Measurements from ENCODE around the gene ARHGAP15. TPM values are rescaled to one million over a fixed set of nuclear protein-coding genes. Genes with fewer than 3 reads are reported as not detected.

The ARHGAP15 gene
- total RNA-seq, 1 experiment from 2014 or later: 82.8 TPM

DNA sequence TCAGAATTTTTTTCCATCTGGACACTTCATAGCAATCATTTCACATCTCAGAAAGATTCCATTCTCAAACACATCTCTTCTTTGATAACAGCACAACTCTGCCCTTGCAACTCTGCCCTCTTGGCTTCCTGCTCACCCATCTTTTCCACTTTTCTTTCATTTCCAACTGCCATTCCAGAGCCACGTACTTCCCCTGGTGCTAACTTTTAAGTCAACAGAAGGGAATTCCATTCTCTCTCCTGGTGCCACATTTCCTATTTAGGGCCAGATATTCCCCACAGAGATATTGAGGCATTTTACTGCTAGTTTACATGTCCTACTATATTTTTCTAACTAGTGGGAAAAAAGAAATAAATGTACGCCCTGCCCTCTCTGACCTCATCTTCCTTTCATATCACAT, 590.2 kb downstream of the ARHGAP15 start:
- no peaks in the 10 kb centered on the region for H3K79me2 ChIP-seq (ENCODE audit: low read length)

DNA sequence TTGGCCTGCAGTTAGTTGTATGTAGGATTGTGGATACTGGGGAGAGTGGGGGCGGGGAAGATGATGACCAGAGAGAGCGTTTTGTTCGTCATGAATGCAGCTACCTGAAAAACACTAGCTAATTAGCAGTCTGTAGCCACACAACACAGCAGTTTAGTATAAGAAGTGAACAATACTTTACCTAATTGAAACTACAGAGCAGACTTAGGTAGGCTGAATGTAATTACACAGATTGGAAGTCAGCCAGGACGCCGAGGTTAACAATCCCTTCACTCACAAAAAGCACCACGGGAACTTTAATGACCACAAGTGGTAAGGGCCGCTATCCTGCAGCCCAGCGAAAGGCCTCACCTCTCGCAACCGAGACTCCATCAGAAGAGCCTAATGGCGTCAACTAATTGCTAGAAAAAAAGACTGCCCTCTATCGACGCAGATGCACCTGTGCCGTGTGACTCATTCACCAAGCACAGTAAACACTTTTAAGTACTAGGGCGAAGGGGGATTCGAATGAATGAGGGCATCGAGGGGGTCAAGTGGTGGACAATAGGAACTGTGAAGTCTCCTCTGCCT, 591.0 kb downstream of the ARHGAP15 start:
- Histone ChIP-seq H3K9ac (ENCODE audit: low read length) (no peak overlapping the region), H3K4me1 (ENCODE audit: low read length) (no peaks in the 10 kb centered on the region), H2AFZ (ENCODE audit: low read length) (no peak overlapping the region), H3K4me3 (ENCODE audit: low read length) (no peak overlapping the region), H3K27ac (ENCODE audit: low read length) (no peak overlapping the region), H3K9me2 (replicated peaks; ENCODE audit: insufficient read depth, low read length) (no peaks in the 10 kb centered on the region), H3K27me3 (ENCODE audit: low read length) (no peaks in the 10 kb centered on the region), H3K9me3 (ENCODE audit: low read length) (no peaks in the 10 kb centered on the region), H3K4me2 (ENCODE audit: low read depth, low read length, poor library complexity, severe bottlenecking) (no peak overlapping the region), H4K20me1 (ENCODE audit: insufficient read depth, low read depth, low read length) (no peaks in the 10 kb centered on the region), H3K36me3 (ENCODE audit: insufficient read depth, low read length) (no peaks in the 10 kb centered on the region), H3K79me2 (ENCODE audit: low read length) (no peaks in the 10 kb centered on the region)
- no peak for DNase-seq

More for the DNA sequence above, 590.2 kb downstream of the ARHGAP15 start:
- Histone ChIP-seq H3K27ac (ENCODE audit: low read length) (no peak overlapping the region), H3K4me2 (ENCODE audit: low read depth, low read length, poor library complexity, severe bottlenecking) (no peak overlapping the region), H4K20me1 (ENCODE audit: insufficient read depth, low read depth, low read length) (no peaks in the 10 kb centered on the region), H3K9me3 (ENCODE audit: low read length) (no peaks in the 10 kb centered on the region), H2AFZ (ENCODE audit: low read length) (no peak overlapping the region), H3K36me3 (ENCODE audit: insufficient read depth, low read length) (no peaks in the 10 kb centered on the region), H3K9ac (ENCODE audit: low read length) (no peak overlapping the region), H3K9me2 (replicated peaks; ENCODE audit: insufficient read depth, low read length) (no peaks in the 10 kb centered on the region), H3K27me3 (ENCODE audit: low read length) (no peaks in the 10 kb centered on the region), H3K4me1 (ENCODE audit: low read length) (no peaks in the 10 kb centered on the region), H3K4me3 (ENCODE audit: low read length) (no peak overlapping the region)
- no peak for DNase-seq

DNA sequence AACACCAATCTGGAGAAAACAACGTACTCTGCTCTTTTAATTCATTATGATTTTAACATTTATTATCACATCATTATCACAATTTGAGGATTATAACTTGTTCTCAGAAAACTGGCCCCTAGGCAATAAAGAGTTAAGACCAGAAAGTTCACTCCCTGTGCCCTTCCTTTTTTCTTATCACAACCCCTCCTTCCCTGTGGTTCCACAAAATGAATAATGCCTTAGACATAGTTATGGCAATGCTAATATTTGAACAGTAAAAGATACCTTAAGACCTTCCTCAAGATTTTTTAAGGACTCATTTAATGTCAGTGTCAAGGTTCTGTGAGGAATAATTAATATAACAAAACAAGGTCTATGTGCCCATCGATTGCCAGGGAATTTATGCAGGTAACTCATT, 596.2 kb downstream of the ARHGAP15 start:
- DNase-seq: no peak
- H4K20me1 ChIP-seq (ENCODE audit: insufficient read depth, low read depth, low read length): no peaks in the 10 kb centered on the region

DNA sequence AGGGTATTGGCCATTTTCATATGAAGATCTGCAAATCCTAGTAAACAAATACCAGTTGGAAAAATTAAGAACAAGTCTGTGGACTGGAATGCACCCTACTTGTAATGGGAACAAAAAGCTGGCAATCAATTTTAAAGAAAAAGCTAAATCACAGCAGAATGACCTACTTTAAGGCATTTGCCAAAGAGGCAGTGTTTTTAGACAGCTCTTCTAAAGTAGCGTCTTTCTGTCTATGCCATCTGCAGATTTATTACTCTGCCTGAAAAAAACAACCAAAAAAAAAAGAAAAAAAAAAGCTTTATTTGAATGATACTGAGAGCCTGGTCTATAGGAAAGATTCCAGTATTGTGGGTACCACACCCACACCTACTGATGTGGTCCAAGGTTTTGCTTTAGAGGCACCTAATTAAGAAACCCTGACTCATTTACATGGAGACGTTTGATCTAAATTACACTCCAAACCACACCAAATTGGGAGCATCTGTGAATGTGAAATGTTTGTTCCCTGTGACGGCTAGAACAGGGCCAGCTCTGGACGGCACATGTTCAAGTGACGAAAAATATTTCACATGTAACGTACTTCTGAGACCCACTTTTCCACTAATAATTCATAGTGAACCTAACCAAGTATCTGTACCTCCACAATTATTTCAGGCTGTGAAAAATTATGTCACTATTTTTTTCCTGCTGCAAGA, 597.1 kb downstream of the ARHGAP15 start:
- no peaks in the 10 kb centered on the region for H3K9me2 ChIP-seq (replicated peaks; ENCODE audit: insufficient read depth, low read length)
- H3K4me1 ChIP-seq (ENCODE audit: low read length): no peaks in the 10 kb centered on the region
- no peaks in the 10 kb centered on the region for H3K36me3 ChIP-seq (ENCODE audit: insufficient read depth, low read length)
- no peak for DNase-seq
- H3K9ac ChIP-seq (ENCODE audit: low read length): no peak overlapping the region
- no peak overlapping the region for H3K27ac ChIP-seq (ENCODE audit: low read length)
- H3K27me3 ChIP-seq (ENCODE audit: low read length): no peaks in the 10 kb centered on the region
- H3K4me3 ChIP-seq (ENCODE audit: low read length): no peak overlapping the region
- no peak overlapping the region for H2AFZ ChIP-seq (ENCODE audit: low read length)
- H4K20me1 ChIP-seq (ENCODE audit: insufficient read depth, low read depth, low read length): no peaks in the 10 kb centered on the region
- H3K79me2 ChIP-seq (ENCODE audit: low read length): no peaks in the 10 kb centered on the region
- no peak overlapping the region for H3K4me2 ChIP-seq (ENCODE audit: low read depth, low read length, poor library complexity, severe bottlenecking)
- H3K9me3 ChIP-seq (ENCODE audit: low read length): no peaks in the 10 kb centered on the region

More for the DNA sequence above, 596.2 kb downstream of the ARHGAP15 start:
- Histone ChIP-seq H3K36me3 (ENCODE audit: insufficient read depth, low read length) (no peaks in the 10 kb centered on the region), H3K9me2 (replicated peaks; ENCODE audit: insufficient read depth, low read length) (no peaks in the 10 kb centered on the region), H3K27ac (ENCODE audit: low read length) (no peak overlapping the region), H3K79me2 (ENCODE audit: low read length) (no peaks in the 10 kb centered on the region), H3K9ac (ENCODE audit: low read length) (no peak overlapping the region), H3K4me2 (ENCODE audit: low read depth, low read length, poor library complexity, severe bottlenecking) (no peak overlapping the region), H3K4me1 (ENCODE audit: low read length) (no peaks in the 10 kb centered on the region), H2AFZ (ENCODE audit: low read length) (no peak overlapping the region), H3K4me3 (ENCODE audit: low read length) (no peak overlapping the region), H3K27me3 (ENCODE audit: low read length) (no peaks in the 10 kb centered on the region), H3K9me3 (ENCODE audit: low read length) (no peaks in the 10 kb centered on the region)

DNA sequence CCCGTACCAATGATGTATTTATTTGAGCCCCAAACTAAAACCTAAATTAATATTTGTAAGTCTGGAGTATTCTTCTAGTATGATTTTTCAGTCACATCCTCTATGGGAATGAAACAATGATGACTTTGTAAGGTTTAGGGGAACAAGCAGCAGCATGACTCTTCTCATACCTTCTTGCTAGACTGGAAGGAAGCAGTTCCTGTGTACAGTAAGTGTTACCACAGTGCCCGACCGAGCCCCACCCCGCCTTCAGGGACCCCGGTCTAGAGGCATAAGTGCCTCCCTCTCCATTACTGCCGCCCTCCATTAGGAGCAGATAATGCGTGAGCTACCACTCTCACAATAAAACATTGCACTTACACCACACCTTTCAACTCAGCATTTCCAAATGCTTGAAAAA, 599.3 kb downstream of the ARHGAP15 start:
- no peaks in the 10 kb centered on the region for H3K4me1 ChIP-seq (ENCODE audit: low read length)

DNA sequence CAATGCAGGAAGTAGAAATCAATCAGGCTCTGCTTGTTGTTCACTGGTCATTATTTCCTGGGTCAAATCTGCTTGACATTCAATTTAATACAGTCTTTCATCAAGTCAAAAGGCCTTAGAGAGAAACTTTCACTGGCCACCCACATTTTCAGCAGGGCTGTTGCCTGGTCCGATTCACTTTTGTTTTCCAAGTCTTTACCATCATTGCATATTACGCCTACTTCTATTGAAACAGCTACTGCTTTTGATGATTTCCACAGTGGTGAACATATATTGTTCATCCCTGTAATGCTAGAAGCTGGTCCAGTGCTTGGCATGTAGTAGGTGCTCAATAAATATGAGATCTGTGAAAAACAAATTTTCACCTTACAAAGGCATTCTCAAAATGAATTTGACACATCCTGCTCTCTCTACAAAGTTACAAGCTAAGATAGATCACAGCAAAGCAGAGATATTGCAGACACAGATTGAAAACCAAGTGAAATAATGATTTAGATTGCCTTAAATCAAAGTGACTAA, 600.1 kb downstream of the ARHGAP15 start:
- no peaks in the 10 kb centered on the region for H3K9me2 ChIP-seq (replicated peaks; ENCODE audit: insufficient read depth, low read length)
- no peak overlapping the region for H3K9ac ChIP-seq (ENCODE audit: low read length)
- H3K79me2 ChIP-seq (ENCODE audit: low read length): no peaks in the 10 kb centered on the region
- H4K20me1 ChIP-seq (ENCODE audit: insufficient read depth, low read depth, low read length): no peaks in the 10 kb centered on the region
- no peaks in the 10 kb centered on the region for H3K27me3 ChIP-seq (ENCODE audit: low read length)
- H3K27ac ChIP-seq (ENCODE audit: low read length): no peak overlapping the region
- H3K4me3 ChIP-seq (ENCODE audit: low read length): no peak overlapping the region
- H3K36me3 ChIP-seq (ENCODE audit: insufficient read depth, low read length): no peaks in the 10 kb centered on the region
- H3K9me3 ChIP-seq (ENCODE audit: low read length): no peaks in the 10 kb centered on the region
- H3K4me2 ChIP-seq (ENCODE audit: low read depth, low read length, poor library complexity, severe bottlenecking): no peak overlapping the region
- H2AFZ ChIP-seq (ENCODE audit: low read length): no peak overlapping the region
- H3K4me1 ChIP-seq (ENCODE audit: low read length): no peaks in the 10 kb centered on the region
- DNase-seq: no peak

More for the DNA sequence above, 599.3 kb downstream of the ARHGAP15 start:
- Histone ChIP-seq H3K4me3 (ENCODE audit: low read length) (no peak overlapping the region), H3K9me3 (ENCODE audit: low read length) (no peaks in the 10 kb centered on the region), H3K9me2 (replicated peaks; ENCODE audit: insufficient read depth, low read length) (no peaks in the 10 kb centered on the region), H3K27ac (ENCODE audit: low read length) (no peak overlapping the region), H3K36me3 (ENCODE audit: insufficient read depth, low read length) (no peaks in the 10 kb centered on the region), H3K27me3 (ENCODE audit: low read length) (no peaks in the 10 kb centered on the region), H3K79me2 (ENCODE audit: low read length) (no peaks in the 10 kb centered on the region), H3K9ac (ENCODE audit: low read length) (no peak overlapping the region), H3K4me2 (ENCODE audit: low read depth, low read length, poor library complexity, severe bottlenecking) (no peak overlapping the region), H2AFZ (ENCODE audit: low read length) (no peak overlapping the region), H4K20me1 (ENCODE audit: insufficient read depth, low read depth, low read length) (no peaks in the 10 kb centered on the region)
- DNase-seq: no peak

DNA sequence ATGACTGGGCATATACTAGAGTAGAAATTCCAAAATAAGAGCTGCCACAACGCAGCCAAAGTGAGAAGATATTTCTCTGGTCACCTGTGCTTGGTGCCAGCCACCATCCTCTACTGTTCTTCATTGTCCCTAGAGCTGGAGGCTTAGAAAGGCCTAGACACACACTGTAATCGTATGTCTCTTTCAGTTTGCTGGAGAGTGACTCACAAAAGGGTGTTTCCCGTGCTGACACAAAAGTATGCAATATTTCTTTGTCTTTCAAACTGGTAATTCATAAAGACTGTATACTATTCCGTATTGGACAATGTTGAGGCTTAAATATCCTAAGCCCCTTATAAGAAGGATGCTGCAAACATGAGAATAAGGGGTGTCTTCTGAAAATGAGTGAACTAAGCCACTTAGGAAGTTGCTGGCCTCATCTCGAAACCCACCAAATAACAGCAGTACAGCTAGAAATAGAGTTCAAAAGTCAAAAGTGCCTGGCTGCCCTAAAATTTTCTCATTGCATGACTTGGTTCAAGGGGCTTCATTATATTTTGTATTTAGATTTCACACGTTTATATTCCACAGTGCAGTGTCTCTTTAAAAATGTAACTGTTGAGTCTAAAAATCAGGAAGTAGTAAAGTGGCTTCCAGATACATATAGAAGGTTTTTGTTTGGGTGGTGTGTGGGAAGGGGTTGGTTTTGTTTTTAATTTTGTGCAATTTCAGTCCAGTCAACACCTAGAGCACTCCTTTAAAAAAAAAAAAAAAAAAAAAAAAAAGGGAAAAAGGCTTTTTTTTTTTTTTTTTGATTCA, 601.1 kb downstream of the ARHGAP15 start:
- H3K4me2 ChIP-seq (ENCODE audit: low read depth, low read length, poor library complexity, severe bottlenecking): no peak overlapping the region
- DNase-seq: no peak
- H3K27ac ChIP-seq (ENCODE audit: low read length): no peak overlapping the region
- no peak overlapping the region for H2AFZ ChIP-seq (ENCODE audit: low read length)
- H3K9ac ChIP-seq (ENCODE audit: low read length): no peak overlapping the region
- H3K4me1 ChIP-seq (ENCODE audit: low read length): no peaks in the 10 kb centered on the region
- no peaks in the 10 kb centered on the region for H3K36me3 ChIP-seq (ENCODE audit: insufficient read depth, low read length)
- H4K20me1 ChIP-seq (ENCODE audit: insufficient read depth, low read depth, low read length): no peaks in the 10 kb centered on the region
- no peaks in the 10 kb centered on the region for H3K9me3 ChIP-seq (ENCODE audit: low read length)
- no peaks in the 10 kb centered on the region for H3K9me2 ChIP-seq (replicated peaks; ENCODE audit: insufficient read depth, low read length)
- H3K27me3 ChIP-seq (ENCODE audit: low read length): no peaks in the 10 kb centered on the region
- no peaks in the 10 kb centered on the region for H3K79me2 ChIP-seq (ENCODE audit: low read length)
- H3K4me3 ChIP-seq (ENCODE audit: low read length): no peak overlapping the region

DNA sequence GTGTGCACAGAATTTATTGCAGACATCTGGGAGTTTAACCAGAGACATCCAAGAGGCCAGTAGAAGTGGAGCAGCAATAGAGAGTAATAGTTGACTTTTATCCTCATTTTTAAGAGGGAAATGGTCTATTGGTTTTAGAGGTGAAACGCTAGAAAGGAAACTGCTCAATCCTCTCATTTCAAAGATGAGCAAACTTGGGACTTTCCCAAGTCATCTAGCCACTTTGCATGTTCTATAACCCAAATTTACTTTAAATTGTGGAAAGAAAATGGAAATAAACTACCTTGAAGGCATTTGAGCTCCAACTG, 601.7 kb downstream of the ARHGAP15 start:
- Histone ChIP-seq H2AFZ (ENCODE audit: low read length) (no peak overlapping the region), H3K4me1 (ENCODE audit: low read length) (no peaks in the 10 kb centered on the region), H3K9me3 (ENCODE audit: low read length) (no peaks in the 10 kb centered on the region), H3K27ac (ENCODE audit: low read length) (no peak overlapping the region), H3K27me3 (ENCODE audit: low read length) (no peaks in the 10 kb centered on the region), H4K20me1 (ENCODE audit: insufficient read depth, low read depth, low read length) (no peaks in the 10 kb centered on the region), H3K9me2 (replicated peaks; ENCODE audit: insufficient read depth, low read length) (no peaks in the 10 kb centered on the region), H3K4me3 (ENCODE audit: low read length) (no peak overlapping the region), H3K9ac (ENCODE audit: low read length) (no peak overlapping the region), H3K79me2 (ENCODE audit: low read length) (no peaks in the 10 kb centered on the region), H3K4me2 (ENCODE audit: low read depth, low read length, poor library complexity, severe bottlenecking) (no peak overlapping the region), H3K36me3 (ENCODE audit: insufficient read depth, low read length) (no peaks in the 10 kb centered on the region)
- DNase-seq: no peak
